Effector memory CD8-positive, alpha-beta T cell (primary cell): ENCODE results near the gene EPM2A.
"Not testable (repeated sequence)": the region's sequence is repeated elsewhere in the genome, so short reads cannot be mapped to it uniquely, and the experiment has no call there.

ENCODE experiments used
- ATAC-seq: fragments of 150-1000 bp; cut with Tn5 transposase; replicated peaks from 2 replicates; pipeline ENCODE4 v1.10.0; 2021; ENCODE audit warnings: mild to moderate bottlenecking, moderate library complexity
- DNase-seq, 3 experiments: peaks; one replicate each; pipeline ENCODE4 v3.0.0; 2021
- H3K27ac Mint-ChIP-seq, 2 donors: one replicate each; pipeline ENCODE4 v1.8.0; 2022; ENCODE audit warnings: mild to moderate bottlenecking in 2 of 2, mixed read lengths in 2 of 2, moderate library complexity in 2 of 2
- H3K27me3 Mint-ChIP-seq, 2 donors: one replicate each; pipeline ENCODE4 v1.8.0; 2022; ENCODE audit warnings: mixed read lengths in 2 of 2
- H3K36me3 Mint-ChIP-seq: one replicate; pipeline ENCODE4 v1.8.0; 2022; ENCODE audit warnings: mild to moderate bottlenecking, moderate library complexity, mixed read lengths; ENCODE audit not compliant: insufficient read depth
- H3K4me1 Mint-ChIP-seq, 2 donors: one replicate each; pipeline ENCODE4 v1.8.0; 2022; ENCODE audit warnings: low read depth in 2 of 2, mixed read lengths in 2 of 2
- H3K4me3 Mint-ChIP-seq, 2 donors: one replicate each; pipeline ENCODE4 v1.8.0; 2022; ENCODE audit warnings: mild to moderate bottlenecking in 2 of 2, mixed read lengths in 2 of 2, moderate library complexity in 2 of 2
- H3K9me3 Mint-ChIP-seq, 2 donors: one replicate each; pipeline ENCODE4 v1.8.0; 2022; ENCODE audit warnings: mixed read lengths in 2 of 2

Gene EPM2A

GRCh38 chr6:145743332-145743731 is 8.0 kb upstream of the EPM2A start:
- H3K9me3 Mint-ChIP-seq, result no peaks in the 10 kb centered on the region
- peaks cover 8 to 9% of the 10 kb centered on the region in 2 donors for H3K27me3 Mint-ChIP-seq
- H3K4me1 Mint-ChIP-seq, result no peaks in the 10 kb centered on the region
- H3K27ac Mint-ChIP-seq, result no peak overlapping the region
- no peaks in the 10 kb centered on the region for H3K36me3 Mint-ChIP-seq
- ATAC-seq (no peak), DNase-seq (no peak)
- H3K4me3 Mint-ChIP-seq, result no peak overlapping the region

GRCh38 chr6:145742472-145742871 is 7.2 kb upstream of the EPM2A start:
- not testable (repeated sequence) for H3K36me3 Mint-ChIP-seq, H3K4me1 Mint-ChIP-seq, H3K9me3 Mint-ChIP-seq, H3K27me3 Mint-ChIP-seq, H3K4me3 Mint-ChIP-seq, ATAC-seq, DNase-seq, H3K27ac Mint-ChIP-seq

GRCh38 chr6:145739685-145740084 is 4.4 kb upstream of the EPM2A start:
- not testable (repeated sequence) for ATAC-seq, H3K4me3 Mint-ChIP-seq

GRCh38 chr6:145738265-145738664 is 2.9 kb upstream of the EPM2A start:
- Mint-ChIP-seq H3K27ac (no peak overlapping the region), H3K27me3 (peaks cover 0 to 9% of the 10 kb centered on the region in 2 donors), H3K4me3 (no peak overlapping the region), H3K4me1 (peaks cover 4 to 6% of the 10 kb centered on the region in 2 donors), H3K9me3 (no peaks in the 10 kb centered on the region), H3K36me3 (peaks cover 9% of the 10 kb centered on the region)
- ATAC-seq, result no peak
- DNase-seq, result no peak

More at GRCh38 chr6:145739685-145740084, 4.4 kb upstream of the EPM2A start:
- H3K4me1 Mint-ChIP-seq, H3K27me3 Mint-ChIP-seq, H3K27ac Mint-ChIP-seq, DNase-seq, H3K9me3 Mint-ChIP-seq, H3K36me3 Mint-ChIP-seq: not testable (repeated sequence)

- H3K27me3 Mint-ChIP-seq, result peaks cover 0 to 9% of the 10 kb centered on the region in 2 donors
These were observed 1.4 kb upstream of the EPM2A start for GRCh38 chr6:145736661-145737144.

GRCh38 chr6:145734486-145735355 is 599 bp downstream of the EPM2A start:
- H3K36me3 Mint-ChIP-seq, result peaks cover 9% of the 10 kb centered on the region
- H3K9me3 Mint-ChIP-seq, result no peaks in the 10 kb centered on the region
- ATAC-seq (peak; percentile 70), DNase-seq (peak; percentile 45 to 54 (median 47))
- H3K27ac Mint-ChIP-seq, result peak overlapping the region; percentile 97 to 98
- H3K4me1 Mint-ChIP-seq, result peaks cover 4 to 6% of the 10 kb centered on the region in 2 donors
- no peaks in the 10 kb centered on the region for H3K27me3 Mint-ChIP-seq
- peak overlapping the region; percentile 97 to 98 for H3K4me3 Mint-ChIP-seq

More at GRCh38 chr6:145736661-145737144, 1.4 kb upstream of the EPM2A start:
- Mint-ChIP-seq H3K27ac (no peak overlapping the region), H3K36me3 (peaks cover 9% of the 10 kb centered on the region), H3K9me3 (no peaks in the 10 kb centered on the region), H3K4me1 (peaks cover 4 to 6% of the 10 kb centered on the region in 2 donors), H3K4me3 (no peak overlapping the region)
- DNase-seq, result no peak
- ATAC-seq, result no peak

GRCh38 chr6:145733810-145734209 is 1.5 kb downstream of the EPM2A start:
- H3K4me3 Mint-ChIP-seq, result peak overlapping the region; percentile 97 to 98
- H3K4me1 Mint-ChIP-seq, result peaks cover 4 to 6% of the 10 kb centered on the region in 2 donors
- H3K9me3 Mint-ChIP-seq, result no peaks in the 10 kb centered on the region
- H3K27ac Mint-ChIP-seq, result peak overlapping the region in 1 of 2 donors; percentile 97
- no peak for DNase-seq
- ATAC-seq, result no peak
- no peaks in the 10 kb centered on the region for H3K27me3 Mint-ChIP-seq
- H3K36me3 Mint-ChIP-seq, result peaks cover 9% of the 10 kb centered on the region

- no peak for ATAC-seq
- Mint-ChIP-seq H3K27ac (no peak overlapping the region), H3K9me3 (no peaks in the 10 kb centered on the region), H3K4me3 (peak overlapping the region in 1 of 2 donors; percentile 22), H3K36me3 (peaks cover 9% of the 10 kb centered on the region), H3K4me1 (peaks cover 4 to 6% of the 10 kb centered on the region in 2 donors), H3K27me3 (no peaks in the 10 kb centered on the region)
- no peak for DNase-seq
These were observed 2.1 kb downstream of the EPM2A start for GRCh38 chr6:145733207-145733606.

- Mint-ChIP-seq H3K4me3 (no peak overlapping the region), H3K4me1 (peaks cover 4 to 6% of the 10 kb centered on the region in 2 donors), H3K36me3 (peaks cover 9% of the 10 kb centered on the region), H3K27me3 (no peaks in the 10 kb centered on the region), H3K9me3 (no peaks in the 10 kb centered on the region), H3K27ac (no peak overlapping the region)
- DNase-seq (no peak), ATAC-seq (no peak)
These were observed 3.9 kb downstream of the EPM2A start for GRCh38 chr6:145731447-145731846.

GRCh38 chr6:145729887-145730286 is 5.4 kb downstream of the EPM2A start:
- Mint-ChIP-seq H3K36me3 (peaks cover 4% of the 10 kb centered on the region), H3K9me3 (no peaks in the 10 kb centered on the region), H3K27ac (no peak overlapping the region), H3K4me3 (no peak overlapping the region), H3K27me3 (no peaks in the 10 kb centered on the region), H3K4me1 (peaks cover 0 to 1% of the 10 kb centered on the region in 2 donors)
- no peak for ATAC-seq
- DNase-seq, result no peak

GRCh38 chr6:145728444-145729385 is 6.6 kb downstream of the EPM2A start:
- H3K4me3 Mint-ChIP-seq, result no peak overlapping the region
- H3K27ac Mint-ChIP-seq, result no peak overlapping the region
- no peaks in the 10 kb centered on the region for H3K36me3 Mint-ChIP-seq
- no peaks in the 10 kb centered on the region for H3K27me3 Mint-ChIP-seq
- ATAC-seq (no peak), DNase-seq (no peak)
- H3K9me3 Mint-ChIP-seq, result no peaks in the 10 kb centered on the region
- no peaks in the 10 kb centered on the region for H3K4me1 Mint-ChIP-seq

GRCh38 chr6:145727817-145728388 is 7.4 kb downstream of the EPM2A start:
- no peaks in the 10 kb centered on the region for H3K36me3 Mint-ChIP-seq
- DNase-seq, result no peak
- H3K4me3 Mint-ChIP-seq, result no peak overlapping the region
- no peaks in the 10 kb centered on the region for H3K9me3 Mint-ChIP-seq
- no peaks in the 10 kb centered on the region for H3K27me3 Mint-ChIP-seq
- no peak overlapping the region for H3K27ac Mint-ChIP-seq
- no peak for ATAC-seq
- H3K4me1 Mint-ChIP-seq, result no peaks in the 10 kb centered on the region

- H3K4me1 Mint-ChIP-seq, result no peaks in the 10 kb centered on the region
- H3K9me3 Mint-ChIP-seq, result peaks cover 0 to 7% of the 10 kb centered on the region in 2 donors
- no peak for ATAC-seq
- no peaks in the 10 kb centered on the region for H3K27me3 Mint-ChIP-seq
- H3K27ac Mint-ChIP-seq, result no peak overlapping the region
- no peaks in the 10 kb centered on the region for H3K36me3 Mint-ChIP-seq
- no peak overlapping the region for H3K4me3 Mint-ChIP-seq
- DNase-seq, result no peak
These were observed 9.8 kb downstream of the EPM2A start for GRCh38 chr6:145725570-145725969.
